K562 (cell line): ENCODE data around the gene SYT7. TPM values are rescaled to one million over a fixed set of nuclear protein-coding genes. Genes with fewer than 3 reads are reported as not detected.
A peak's percentile ranks its signal among the peaks of the same experiment; 100 is the strongest.

ENCODE experiments used
- BCL6 ChIP-seq: fragments of 250-450 bp; sonication (Bioruptor Pico); IDR thresholded peaks from 2 replicates; pipeline ENCODE4 v1.4.0; 2020
- BRF1 ChIP-seq: IDR thresholded peaks from 3 replicates; pipeline ENCODE4 v1.6.1; 2011; ENCODE audit warnings: borderline replicate concordance, mild to moderate bottlenecking; ENCODE audit not compliant: insufficient read length; ENCODE audit errors: extremely low read depth
- CBFB ChIP-seq: sonication (generic); formaldehyde crosslinking; IDR thresholded peaks from 2 replicates; pipeline ENCODE4 v1.4.0; 2020; ENCODE audit warnings: mild to moderate bottlenecking, missing genetic modification reagents
- FOXK1 ChIP-seq: sonication (generic); formaldehyde crosslinking; IDR thresholded peaks from 2 replicates; pipeline ENCODE4 v1.8.0; 2022; ENCODE audit warnings: missing genetic modification reagents, mild to moderate bottlenecking, borderline replicate concordance
- NCOA6 ChIP-seq: fragments of 450-650 bp; IDR thresholded peaks from 2 replicates; pipeline ENCODE4 v1.6.1; 2017; ENCODE audit warnings: mild to moderate bottlenecking
- RNF219 ChIP-seq: fragments of 250-450 bp; sonication (Bioruptor Pico); IDR thresholded peaks from 2 replicates; pipeline ENCODE4 v1.5.0; 2022; ENCODE audit warnings: mild to moderate bottlenecking
- ZNF165 ChIP-seq: fragments of 250-450 bp; sonication (Bioruptor Pico); IDR thresholded peaks from 2 replicates; pipeline ENCODE4 v1.4.0; 2020; ENCODE audit warnings: borderline replicate concordance
- ZNF445 ChIP-seq: fragments of 250-450 bp; sonication (Bioruptor Pico); IDR thresholded peaks from 2 replicates; pipeline ENCODE4 v1.4.0; 2020; ENCODE audit warnings: low read depth, mild to moderate bottlenecking, moderate library complexity
- polyA plus RNA-seq, 8 experiments: library from polyadenylated mRNA; depleted of rRNA in 4 of 8; stranded (reverse) in 5 of 8; unstranded in 3 of 8; fragments of >200 nt; fragmentation: Nextera tagmentation in 2 of 8; fragmentation: Illumina TruSeq in 1 of 8; extraction: Ambion mirVana in 2 of 8; extraction: Trizol in 1 of 8; gene quantifications; 2 replicates each; pipeline versions ENCODE4 v1.2.1 to v1.2.3, GENCODE V29; 2011 to 2014; ENCODE audit warnings: inconsistent platforms in 1 of 8, missing spikeins in 1 of 8
- total RNA-seq, 7 experiments: library from RNA; depleted of rRNA in 6 of 7; stranded (reverse); fragments of >200 nt in 6 of 7; fragmentation: Illumina TruSeq in 2 of 7; extraction: Trizol in 2 of 7; gene quantifications; 2 replicates each; pipeline versions ENCODE4 v1.2.1 to v1.2.3, GENCODE V29; 2011 to 2021; ENCODE audit warnings: low replicate concordance in 1 of 7
- TF ChIP-seq, protein P1 (sequence below): fragments of 450-650 bp; formaldehyde crosslinking; IDR thresholded peaks from 2 replicates; pipeline ENCODE4 v1.4.0; 2022; ENCODE audit warnings: missing genetic modification characterization
- TF ChIP-seq, protein P2 (sequence below): fragments of 450-650 bp; formaldehyde crosslinking; IDR thresholded peaks from 2 replicates; pipeline ENCODE4 v1.4.0; 2020; ENCODE audit warnings: mild to moderate bottlenecking, moderate library complexity

The SYT7 gene
- total and polyA plus RNA-seq, 9 of the 15 experiments (the other 6 are each of a cell fraction or from before 2014, with no cell fraction given): 0.01 to 0.51 (median 0.16) TPM; not detected in 1

- TF ChIP-seq, protein P1, sequence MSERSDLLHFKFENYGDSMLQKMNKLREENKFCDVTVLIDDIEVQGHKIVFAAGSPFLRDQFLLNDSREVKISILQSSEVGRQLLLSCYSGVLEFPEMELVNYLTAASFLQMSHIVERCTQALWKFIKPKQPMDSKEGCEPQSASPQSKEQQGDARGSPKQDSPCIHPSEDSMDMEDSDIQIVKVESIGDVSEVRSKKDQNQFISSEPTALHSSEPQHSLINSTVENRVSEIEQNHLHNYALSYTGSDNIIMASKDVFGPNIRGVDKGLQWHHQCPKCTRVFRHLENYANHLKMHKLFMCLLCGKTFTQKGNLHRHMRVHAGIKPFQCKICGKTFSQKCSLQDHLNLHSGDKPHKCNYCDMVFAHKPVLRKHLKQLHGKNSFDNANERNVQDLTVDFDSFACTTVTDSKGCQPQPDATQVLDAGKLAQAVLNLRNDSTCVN (CRISPR knock-in tag): no peak
- TF ChIP-seq, protein P2, sequence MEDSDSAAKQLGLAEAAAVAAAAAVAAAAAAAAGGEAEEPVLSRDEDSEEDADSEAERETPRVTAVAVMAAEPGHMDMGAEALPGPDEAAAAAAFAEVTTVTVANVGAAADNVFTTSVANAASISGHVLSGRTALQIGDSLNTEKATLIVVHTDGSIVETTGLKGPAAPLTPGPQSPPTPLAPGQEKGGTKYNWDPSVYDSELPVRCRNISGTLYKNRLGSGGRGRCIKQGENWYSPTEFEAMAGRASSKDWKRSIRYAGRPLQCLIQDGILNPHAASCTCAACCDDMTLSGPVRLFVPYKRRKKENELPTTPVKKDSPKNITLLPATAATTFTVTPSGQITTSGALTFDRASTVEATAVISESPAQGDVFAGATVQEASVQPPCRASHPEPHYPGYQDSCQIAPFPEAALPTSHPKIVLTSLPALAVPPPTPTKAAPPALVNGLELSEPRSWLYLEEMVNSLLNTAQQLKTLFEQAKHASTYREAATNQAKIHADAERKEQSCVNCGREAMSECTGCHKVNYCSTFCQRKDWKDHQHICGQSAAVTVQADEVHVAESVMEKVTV: peak; percentile 74
- no peak for TF ChIP-seq RNF219 (CRISPR knock-in tag)
- TF ChIP-seq NCOA6: no peak
- TF ChIP-seq BRF1: no peak
- no peak for TF ChIP-seq ZNF165 (CRISPR knock-in tag)
- no peak for TF ChIP-seq FOXK1 (CRISPR knock-in tag)
- 0 out of 2 replicates have a peak, but pooled peaks have one; percentile 19 for TF ChIP-seq CBFB (CRISPR knock-in tag)
- no peak for TF ChIP-seq BCL6 (CRISPR knock-in tag)
- TF ChIP-seq ZNF445 (CRISPR knock-in tag): no peak
Measured at GRCh38 chr11:61516675-61517572, 64.0 kb downstream of the SYT7 start (continued).
